Endothelial cell (in vitro differentiated cells): ENCODE results near the gene PDE4D. TPM values are rescaled to one million over a fixed set of nuclear protein-coding genes. Genes with fewer than 3 reads are reported as not detected.

ENCODE experiments used
- DNase-seq: peaks from one replicate; pipeline ENCODE4 v3.0.0; 2021; ENCODE audit warnings: low spot score
- H3K27ac Mint-ChIP-seq: one replicate; pipeline ENCODE4 v1.8.0; 2021; ENCODE audit warnings: mixed read lengths, inconsistent platforms; ENCODE audit not compliant: unreplicated experiment
- H3K27me3 Mint-ChIP-seq: one replicate; pipeline ENCODE4 v1.8.0; 2021; ENCODE audit warnings: mild to moderate bottlenecking, moderate library complexity, mixed read lengths, inconsistent platforms; ENCODE audit not compliant: unreplicated experiment
- H3K36me3 Mint-ChIP-seq: one replicate; pipeline ENCODE4 v1.8.0; 2021; ENCODE audit warnings: mild to moderate bottlenecking, low read depth, mixed read lengths, inconsistent platforms; ENCODE audit not compliant: unreplicated experiment
- H3K4me1 Mint-ChIP-seq: one replicate; pipeline ENCODE4 v1.8.0; 2021; ENCODE audit warnings: mild to moderate bottlenecking, mixed read lengths, inconsistent platforms; ENCODE audit not compliant: unreplicated experiment
- H3K4me3 Mint-ChIP-seq: one replicate; pipeline ENCODE4 v1.8.0; 2021; ENCODE audit warnings: mild to moderate bottlenecking, mixed read lengths, inconsistent platforms; ENCODE audit not compliant: unreplicated experiment
- H3K9me3 Mint-ChIP-seq: one replicate; pipeline ENCODE4 v1.8.0; 2021; ENCODE audit warnings: mixed read lengths, inconsistent platforms; ENCODE audit not compliant: unreplicated experiment
- total RNA-seq: library from RNA; stranded (reverse); fragmentation: NEBNext Ultra II Directional; extraction: Animal tissue kit (Norgen Biotek cat#: 25700); gene quantifications from one replicate; pipeline ENCODE4 v1.2.1, GENCODE V29; 2021; ENCODE audit not compliant: unreplicated experiment
- TF ChIP-seq, protein P1 (sequence below): fragments of 200-600 bp; sonication (generic); IDR thresholded peaks from one replicate; pipeline ENCODE4 v1.5.0; 2021; ENCODE audit warnings: antibody characterized with exemption; ENCODE audit not compliant: unreplicated experiment

Gene PDE4D
- total RNA-seq, 1 donor from 2014 or later: 9.4 TPM

DNA sequence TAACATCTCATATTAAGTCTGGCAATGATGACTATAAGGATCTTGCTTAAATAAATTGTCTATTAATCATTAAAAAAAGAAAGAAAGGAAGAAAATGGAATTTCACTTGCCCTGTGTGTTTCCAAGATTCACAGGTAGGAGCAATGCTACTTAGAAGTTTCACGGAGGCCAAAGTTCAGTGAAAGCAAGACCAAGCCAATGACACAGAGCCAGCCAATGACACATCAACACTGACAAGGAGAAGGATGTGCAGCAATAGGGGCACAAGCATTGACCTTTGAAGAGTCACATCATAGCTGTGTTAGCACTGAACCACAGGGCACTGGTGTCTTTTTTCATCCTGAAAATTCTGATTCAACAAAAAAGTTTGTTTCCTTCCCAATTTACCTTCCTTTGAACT lies 364.3 kb downstream of the PDE4D start:
- H3K27me3 Mint-ChIP-seq: no peaks in the 10 kb centered on the region
- H3K4me1 Mint-ChIP-seq: no peaks in the 10 kb centered on the region
- no peak overlapping the region for H3K4me3 Mint-ChIP-seq
- no peak overlapping the region for H3K27ac Mint-ChIP-seq
- H3K9me3 Mint-ChIP-seq: no peaks in the 10 kb centered on the region
- no peaks in the 10 kb centered on the region for H3K36me3 Mint-ChIP-seq
- DNase-seq: no peak
- TF ChIP-seq, protein P1, sequence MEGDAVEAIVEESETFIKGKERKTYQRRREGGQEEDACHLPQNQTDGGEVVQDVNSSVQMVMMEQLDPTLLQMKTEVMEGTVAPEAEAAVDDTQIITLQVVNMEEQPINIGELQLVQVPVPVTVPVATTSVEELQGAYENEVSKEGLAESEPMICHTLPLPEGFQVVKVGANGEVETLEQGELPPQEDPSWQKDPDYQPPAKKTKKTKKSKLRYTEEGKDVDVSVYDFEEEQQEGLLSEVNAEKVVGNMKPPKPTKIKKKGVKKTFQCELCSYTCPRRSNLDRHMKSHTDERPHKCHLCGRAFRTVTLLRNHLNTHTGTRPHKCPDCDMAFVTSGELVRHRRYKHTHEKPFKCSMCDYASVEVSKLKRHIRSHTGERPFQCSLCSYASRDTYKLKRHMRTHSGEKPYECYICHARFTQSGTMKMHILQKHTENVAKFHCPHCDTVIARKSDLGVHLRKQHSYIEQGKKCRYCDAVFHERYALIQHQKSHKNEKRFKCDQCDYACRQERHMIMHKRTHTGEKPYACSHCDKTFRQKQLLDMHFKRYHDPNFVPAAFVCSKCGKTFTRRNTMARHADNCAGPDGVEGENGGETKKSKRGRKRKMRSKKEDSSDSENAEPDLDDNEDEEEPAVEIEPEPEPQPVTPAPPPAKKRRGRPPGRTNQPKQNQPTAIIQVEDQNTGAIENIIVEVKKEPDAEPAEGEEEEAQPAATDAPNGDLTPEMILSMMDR: no peak

DNA sequence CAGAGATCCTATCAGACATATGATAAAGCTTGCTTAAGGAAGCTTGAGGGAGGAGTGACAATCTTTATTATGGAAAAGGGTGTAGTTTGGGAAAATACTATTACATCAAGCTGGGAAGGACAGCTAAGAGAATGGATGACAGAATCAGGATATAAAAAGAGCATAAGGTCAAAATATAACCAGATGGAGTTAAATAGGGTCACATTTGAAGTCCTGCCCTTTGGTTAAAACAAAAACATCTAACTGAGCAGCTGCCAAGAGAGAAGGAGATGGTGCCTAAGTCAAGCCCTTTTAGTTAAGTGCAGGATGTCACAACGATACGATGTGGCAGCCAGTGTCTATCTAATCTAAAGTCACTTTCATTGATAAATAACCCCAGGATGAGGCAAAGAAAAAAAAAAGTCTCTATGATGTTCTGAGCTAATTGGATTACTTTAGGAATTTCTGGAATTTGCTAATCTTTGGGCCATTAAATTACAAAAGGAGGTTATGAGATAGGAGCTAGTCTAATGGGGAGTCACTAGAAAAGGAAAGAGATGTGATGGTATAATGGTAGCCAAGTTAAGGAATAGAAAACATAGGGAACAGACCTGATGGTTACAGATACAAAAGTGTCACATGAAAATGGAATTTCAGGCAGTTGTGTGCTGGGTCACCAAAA lies 365.2 kb downstream of the PDE4D start:
- H3K9me3 Mint-ChIP-seq: no peaks in the 10 kb centered on the region
- DNase-seq: no peak
- no peaks in the 10 kb centered on the region for H3K27me3 Mint-ChIP-seq
- TF ChIP-seq, protein P1: no peak
- H3K4me3 Mint-ChIP-seq: no peak overlapping the region
- H3K36me3 Mint-ChIP-seq: no peaks in the 10 kb centered on the region
- H3K27ac Mint-ChIP-seq: no peak overlapping the region
- H3K4me1 Mint-ChIP-seq: no peaks in the 10 kb centered on the region

DNA sequence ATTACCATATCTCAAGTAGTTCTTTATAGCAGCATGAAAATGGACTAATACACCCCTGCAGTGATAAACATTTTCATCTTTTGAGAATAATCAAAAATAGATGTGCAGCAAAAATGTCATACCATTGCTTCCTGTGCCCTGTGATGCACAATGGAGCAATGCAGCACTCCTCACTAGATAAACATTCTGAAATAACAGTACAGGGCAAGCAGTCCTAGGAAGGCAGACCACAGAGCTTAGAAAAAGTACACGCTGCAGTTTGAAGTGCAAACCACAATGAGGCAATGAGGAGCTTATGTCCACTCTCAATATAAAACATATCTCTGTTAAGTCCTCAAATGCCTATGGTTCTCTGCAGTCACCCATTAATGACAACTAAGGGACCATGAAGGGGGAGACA lies 367.6 kb downstream of the PDE4D start:
- Mint-ChIP-seq H3K9me3 (no peaks in the 10 kb centered on the region), H3K4me1 (no peaks in the 10 kb centered on the region), H3K36me3 (no peaks in the 10 kb centered on the region), H3K27me3 (no peaks in the 10 kb centered on the region), H3K27ac (no peak overlapping the region), H3K4me3 (no peak overlapping the region)
- TF ChIP-seq, protein P1: no peak
- DNase-seq: no peak

DNA sequence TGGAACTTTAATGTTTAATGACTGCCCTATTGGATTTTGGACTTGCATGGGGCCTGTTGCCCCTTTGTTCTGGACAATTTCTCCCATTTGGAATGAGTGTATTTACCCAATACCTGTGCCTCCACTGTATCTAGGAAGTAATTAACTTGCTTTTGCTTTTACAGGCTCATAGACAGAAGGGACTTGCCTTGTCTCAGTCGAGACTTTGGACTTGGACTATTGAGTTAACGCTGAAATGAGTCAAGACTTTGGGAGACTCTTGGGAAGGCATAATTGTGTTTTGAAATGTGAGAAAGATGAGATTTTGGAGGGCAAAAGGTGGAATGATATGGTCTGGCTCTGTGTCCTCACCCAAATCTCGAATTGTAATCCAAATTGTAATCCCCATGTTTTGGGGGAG lies 368.2 kb downstream of the PDE4D start:
- no peaks in the 10 kb centered on the region for H3K27me3 Mint-ChIP-seq

DNA sequence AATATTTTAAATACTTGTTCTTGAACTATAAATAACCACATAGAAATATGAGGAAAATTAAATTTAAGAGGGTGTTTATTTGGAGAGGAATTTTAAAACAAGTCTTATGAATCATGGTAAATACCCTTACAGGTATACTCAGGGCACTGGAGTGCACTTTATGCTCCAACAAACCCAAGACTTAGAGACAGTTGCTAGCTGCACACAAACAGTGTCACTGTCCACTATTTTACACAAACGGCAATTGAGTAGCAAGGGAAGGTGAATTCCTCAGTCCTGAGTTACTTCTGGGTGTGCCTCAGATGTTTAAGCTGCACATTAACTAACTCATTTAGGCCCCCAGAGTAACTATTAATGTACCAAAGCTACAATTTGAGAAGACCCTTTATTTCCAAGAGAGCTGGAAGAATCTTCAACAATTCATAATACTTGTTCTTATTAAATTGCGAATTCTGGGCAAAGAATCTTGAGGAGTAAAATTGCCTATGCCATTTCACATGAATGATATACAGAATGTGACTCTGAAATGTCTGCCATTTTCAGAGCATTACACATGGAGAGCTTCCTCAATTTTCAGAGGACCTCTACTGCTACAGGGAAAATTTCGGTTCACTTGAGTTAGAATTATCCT lies 371.2 kb downstream of the PDE4D start:
- no peak overlapping the region for H3K4me3 Mint-ChIP-seq
- TF ChIP-seq, protein P1: no peak
- no peaks in the 10 kb centered on the region for H3K27me3 Mint-ChIP-seq
- DNase-seq: no peak
- H3K4me1 Mint-ChIP-seq: no peaks in the 10 kb centered on the region
- no peaks in the 10 kb centered on the region for H3K36me3 Mint-ChIP-seq
- H3K9me3 Mint-ChIP-seq: no peaks in the 10 kb centered on the region
- no peak overlapping the region for H3K27ac Mint-ChIP-seq

More for the DNA sequence above, 368.2 kb downstream of the PDE4D start:
- TF ChIP-seq, protein P1: no peak
- Mint-ChIP-seq H3K27ac (no peak overlapping the region), H3K4me1 (no peaks in the 10 kb centered on the region), H3K9me3 (no peaks in the 10 kb centered on the region), H3K36me3 (no peaks in the 10 kb centered on the region), H3K4me3 (no peak overlapping the region)
- DNase-seq: no peak
